Measurements from ENCODE around the gene ERMARD.

- TF ChIP-seq CTCF (IDR thresholded peaks at IDR 0.05) (no peak), POLR2A (IDR thresholded peaks at IDR 0.05) (no peak)
Observed at GRCh38 chr6:169811072-169811471, 59.6 kb downstream of the ERMARD start.
